Thoracic aorta (tissue), 2 donors: ENCODE data around the gene UCK1. TPM values are rescaled to one million over a fixed set of nuclear protein-coding genes. Genes with fewer than 3 reads are reported as not detected.
"Not testable (repeated sequence)": the region's sequence is repeated elsewhere in the genome, so short reads cannot be mapped to it uniquely, and the experiment has no call there.

Experiments used
- ATAC-seq: fragments of 150-250 bp; one replicate; pipeline ENCODE4 v1.8.0; 2017; ENCODE audit warnings: low read depth; ENCODE audit not compliant: insufficient number of reproducible peaks, low FRiP score
- DNase-seq: peaks from one replicate; pipeline ENCODE4 v3.0.0-alpha.2; 2020; ENCODE audit warnings: low spot score
- H3K27ac ChIP-seq, 2 donors: fragments of 200-600 bp; sonication (generic); 1 replicate in 1 of 2; 2 replicates in 1 of 2; pipeline ENCODE4 v1.5.1; 2016; ENCODE audit warnings: mild to moderate bottlenecking in 2 of 2, moderate library complexity in 2 of 2
- H3K27me3 ChIP-seq: fragments of 200-600 bp; sonication (generic); replicated peaks from 2 replicates; pipeline ENCODE4 v1.6.0; 2016; ENCODE audit warnings: mild to moderate bottlenecking; ENCODE audit not compliant: insufficient read depth
- H3K36me3 ChIP-seq: fragments of 200-600 bp; sonication (generic); one replicate; pipeline ENCODE4 v1.5.1; 2016
- H3K4me1 ChIP-seq, 2 donors: fragments of 200-600 bp; sonication (generic); 1 replicate in 1 of 2; 2 replicates in 1 of 2; pipeline versions ENCODE4 v1.5.1 to v1.6.0; 2016; ENCODE audit warnings: low read depth in 2 of 2, mild to moderate bottlenecking in 1 of 2; ENCODE audit not compliant: control insufficient read depth in 1 of 2
- H3K4me3 ChIP-seq: fragments of 200-600 bp; sonication (generic); 2 replicates; pipeline ENCODE4 v1.5.1; 2016; ENCODE audit warnings: mild to moderate bottlenecking
- H3K9me3 ChIP-seq: fragments of 200-600 bp; sonication (generic); 2 replicates; pipeline ENCODE4 v1.5.1; 2016
- total RNA-seq, 2 donors: library from RNA; depleted of rRNA; stranded (reverse); fragments of >200 nt; gene quantifications; one replicate each; pipeline versions ENCODE4 v1.1.0 to v1.2.3, GENCODE V29; 2016
- TF ChIP-seq, protein P1 (sequence below): fragments of 200-600 bp; sonication (generic); IDR thresholded peaks from one replicate; pipeline ENCODE4 v1.5.1; 2019; ENCODE audit warnings: antibody characterized with exemption

Gene UCK1
- total RNA-seq, 2 donors from 2014 or later, result 25.5 to 39.1 TPM

DNA sequence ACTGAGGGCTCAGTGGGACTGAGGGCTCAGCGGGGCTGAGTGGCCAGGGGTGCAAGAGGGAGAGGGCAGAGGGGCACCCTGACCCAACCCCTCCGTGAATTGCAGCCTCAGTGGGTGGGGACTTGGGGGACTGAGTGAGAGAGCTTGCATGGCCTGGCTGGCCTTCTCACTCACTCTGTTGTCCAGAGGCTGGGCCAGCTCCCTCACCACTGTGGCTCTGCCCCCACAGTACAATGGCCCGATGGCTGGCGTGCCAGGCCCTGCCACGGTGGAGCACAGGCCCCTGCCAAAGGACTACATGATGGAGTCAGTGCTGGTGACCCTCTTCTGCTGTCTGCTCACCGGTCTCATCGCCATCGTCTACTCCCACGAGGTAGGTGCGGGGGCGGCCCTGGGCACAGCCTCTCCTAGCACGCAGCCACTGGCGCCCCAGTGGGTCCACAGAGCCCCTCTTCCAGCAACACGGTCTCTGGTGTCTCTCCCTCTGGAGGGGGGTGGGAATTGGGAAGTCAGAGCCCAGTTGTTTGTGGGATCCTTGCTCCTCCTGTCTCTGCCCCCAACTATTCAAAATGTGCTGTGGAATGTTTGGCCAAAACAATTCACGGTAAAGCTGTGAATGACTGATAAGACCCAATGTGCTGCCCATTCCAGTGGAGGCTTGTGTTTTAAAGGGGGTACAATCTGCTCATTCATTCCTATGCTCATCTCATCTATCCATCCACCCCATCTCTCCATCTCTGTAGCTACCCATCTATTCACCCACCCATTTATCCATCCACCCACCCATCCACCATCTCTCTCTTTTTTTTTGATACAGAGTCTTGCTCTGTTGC is 25.0 kb upstream of the UCK1 start:
- no peaks in the 10 kb centered on the region for H3K27me3 ChIP-seq
- no peak overlapping the region for H3K4me3 ChIP-seq
- H3K9me3 ChIP-seq, result no peaks in the 10 kb centered on the region
- TF ChIP-seq, protein P1, sequence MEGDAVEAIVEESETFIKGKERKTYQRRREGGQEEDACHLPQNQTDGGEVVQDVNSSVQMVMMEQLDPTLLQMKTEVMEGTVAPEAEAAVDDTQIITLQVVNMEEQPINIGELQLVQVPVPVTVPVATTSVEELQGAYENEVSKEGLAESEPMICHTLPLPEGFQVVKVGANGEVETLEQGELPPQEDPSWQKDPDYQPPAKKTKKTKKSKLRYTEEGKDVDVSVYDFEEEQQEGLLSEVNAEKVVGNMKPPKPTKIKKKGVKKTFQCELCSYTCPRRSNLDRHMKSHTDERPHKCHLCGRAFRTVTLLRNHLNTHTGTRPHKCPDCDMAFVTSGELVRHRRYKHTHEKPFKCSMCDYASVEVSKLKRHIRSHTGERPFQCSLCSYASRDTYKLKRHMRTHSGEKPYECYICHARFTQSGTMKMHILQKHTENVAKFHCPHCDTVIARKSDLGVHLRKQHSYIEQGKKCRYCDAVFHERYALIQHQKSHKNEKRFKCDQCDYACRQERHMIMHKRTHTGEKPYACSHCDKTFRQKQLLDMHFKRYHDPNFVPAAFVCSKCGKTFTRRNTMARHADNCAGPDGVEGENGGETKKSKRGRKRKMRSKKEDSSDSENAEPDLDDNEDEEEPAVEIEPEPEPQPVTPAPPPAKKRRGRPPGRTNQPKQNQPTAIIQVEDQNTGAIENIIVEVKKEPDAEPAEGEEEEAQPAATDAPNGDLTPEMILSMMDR, result no peak
- no peaks in the 10 kb centered on the region for H3K36me3 ChIP-seq
- no peaks in the 10 kb centered on the region for H3K4me1 ChIP-seq
- no peak overlapping the region for H3K27ac ChIP-seq
- DNase-seq (no peak), ATAC-seq (no peak)

- Histone ChIP-seq H3K9me3 (no peaks in the 10 kb centered on the region), H3K27ac (no peak overlapping the region), H3K36me3 (no peaks in the 10 kb centered on the region), H3K27me3 (no peaks in the 10 kb centered on the region), H3K4me3 (no peak overlapping the region), H3K4me1 (no peaks in the 10 kb centered on the region)
- DNase-seq (no peak), ATAC-seq (no peak)
- TF ChIP-seq, protein P1, result no peak
Observed at GRCh38 chr9:131554843-131555351, 23.8 kb upstream of the UCK1 start.

DNA sequence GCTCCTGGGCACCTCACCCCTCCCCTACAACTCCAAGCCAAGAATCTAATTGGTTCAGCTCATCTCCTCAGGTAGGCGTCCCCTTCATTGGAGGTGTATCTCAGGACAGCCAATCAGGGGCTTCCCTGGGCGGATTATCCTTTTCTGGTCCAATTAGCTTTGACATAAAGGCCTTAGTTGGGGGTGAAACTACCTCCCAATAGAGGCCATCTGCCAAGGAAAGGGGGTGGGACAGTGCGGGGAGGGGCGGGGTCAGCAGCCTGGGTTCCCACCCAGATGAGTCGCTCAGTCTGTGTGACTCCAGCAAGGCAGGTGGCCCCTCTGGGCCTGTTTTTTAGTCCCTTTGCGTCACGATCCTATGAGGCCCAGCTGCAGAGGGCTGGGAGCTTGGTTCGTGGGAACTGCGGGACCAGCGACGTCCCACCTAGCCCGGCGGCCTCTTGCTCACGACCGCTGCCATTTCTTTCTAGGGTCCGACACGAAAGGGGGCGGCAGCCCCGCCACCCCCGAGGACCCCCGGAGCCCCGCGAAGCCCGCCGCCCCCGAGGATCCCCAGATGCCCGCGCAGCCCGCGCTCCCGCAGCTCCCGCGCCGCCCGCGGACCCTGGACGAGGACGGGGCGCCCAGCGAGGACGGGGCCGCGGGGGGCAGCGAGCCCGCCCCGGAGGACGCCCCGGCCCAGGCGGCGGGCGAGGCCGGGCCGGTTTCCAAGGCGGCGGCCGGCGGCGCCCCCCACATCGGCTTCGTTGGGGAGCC is 23.2 kb upstream of the UCK1 start:
- DNase-seq (no peak), ATAC-seq (no peak)
- TF ChIP-seq, protein P1, result no peak
- Histone ChIP-seq H3K9me3 (no peaks in the 10 kb centered on the region), H3K4me3 (no peak overlapping the region), H3K4me1 (no peaks in the 10 kb centered on the region), H3K27ac (no peak overlapping the region), H3K36me3 (no peaks in the 10 kb centered on the region), H3K27me3 (no peaks in the 10 kb centered on the region)

DNA sequence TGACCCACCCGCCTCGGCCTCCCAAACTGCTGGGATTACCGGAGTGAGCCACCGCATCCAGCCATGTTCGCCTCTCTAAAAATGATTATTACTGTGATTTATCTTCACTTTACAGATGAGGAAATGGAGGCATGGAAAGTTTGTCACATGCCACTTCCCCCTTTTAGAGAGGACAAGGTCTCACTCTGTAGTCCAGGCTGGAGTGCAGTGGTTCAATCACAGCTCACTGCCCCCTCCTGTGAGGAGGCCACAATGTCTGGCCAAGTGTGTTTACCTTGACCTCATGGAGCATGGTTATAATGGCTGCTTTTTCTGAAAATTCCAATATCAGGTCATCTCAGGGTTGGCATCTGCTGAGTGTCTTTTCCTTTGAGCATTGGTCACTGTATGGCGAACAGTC is 21.0 kb upstream of the UCK1 start:
- Histone ChIP-seq H3K4me3 (no peak overlapping the region), H3K36me3 (no peaks in the 10 kb centered on the region), H3K4me1 (peaks cover 0 to 2% of the 10 kb centered on the region in 2 donors), H3K27me3 (no peaks in the 10 kb centered on the region), H3K27ac (no peak overlapping the region), H3K9me3 (no peaks in the 10 kb centered on the region)
- ATAC-seq (no peak), DNase-seq (no peak)
- TF ChIP-seq, protein P1, result no peak

GRCh38 chr9:131550465-131550864 is 19.4 kb upstream of the UCK1 start:
- not testable (repeated sequence) for H3K36me3 ChIP-seq, H3K27ac ChIP-seq, DNase-seq, H3K4me3 ChIP-seq, H3K9me3 ChIP-seq, H3K27me3 ChIP-seq, ATAC-seq
- H3K4me1 ChIP-seq, result peaks cover 9 to 17% of the 10 kb centered on the region in 2 donors

DNA sequence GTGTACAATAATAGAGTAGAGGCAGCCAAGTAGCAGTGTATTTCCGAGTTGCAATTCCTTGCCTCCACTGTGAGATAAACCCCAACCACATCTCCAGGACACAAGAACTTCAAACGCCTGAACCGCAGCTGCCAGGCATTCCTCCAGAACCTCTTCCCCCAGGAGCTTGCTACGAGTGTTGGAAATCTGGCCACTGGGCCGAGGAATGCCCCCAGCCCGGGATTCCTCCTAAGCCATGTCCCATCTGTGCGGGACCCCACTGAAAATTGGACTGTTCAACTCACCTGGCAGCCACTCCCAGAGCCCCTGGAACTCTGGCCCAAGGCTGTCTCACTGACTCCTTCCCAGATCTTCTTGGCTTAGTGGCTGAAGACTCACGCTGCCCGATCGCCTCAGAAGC is 18.1 kb upstream of the UCK1 start:
- not testable (repeated sequence) for H3K27ac ChIP-seq, ATAC-seq, H3K27me3 ChIP-seq

More for the DNA sequence above, 18.1 kb upstream of the UCK1 start:
- peaks cover 9 to 17% of the 10 kb centered on the region in 2 donors for H3K4me1 ChIP-seq
- not testable (repeated sequence) for H3K9me3 ChIP-seq, H3K4me3 ChIP-seq, H3K36me3 ChIP-seq, DNase-seq
